HG03521 (cell line): Measurements from ENCODE around the gene BARHL2.

Experiments used
- ATAC-seq: cut with Tn5 transposase; IDR thresholded peaks from one replicate; pipeline ENCODE4 v1.9.1; 2021; ENCODE audit warnings: mild to moderate bottlenecking, moderate library complexity; ENCODE audit not compliant: unreplicated experiment

BARHL2 gene

DNA sequence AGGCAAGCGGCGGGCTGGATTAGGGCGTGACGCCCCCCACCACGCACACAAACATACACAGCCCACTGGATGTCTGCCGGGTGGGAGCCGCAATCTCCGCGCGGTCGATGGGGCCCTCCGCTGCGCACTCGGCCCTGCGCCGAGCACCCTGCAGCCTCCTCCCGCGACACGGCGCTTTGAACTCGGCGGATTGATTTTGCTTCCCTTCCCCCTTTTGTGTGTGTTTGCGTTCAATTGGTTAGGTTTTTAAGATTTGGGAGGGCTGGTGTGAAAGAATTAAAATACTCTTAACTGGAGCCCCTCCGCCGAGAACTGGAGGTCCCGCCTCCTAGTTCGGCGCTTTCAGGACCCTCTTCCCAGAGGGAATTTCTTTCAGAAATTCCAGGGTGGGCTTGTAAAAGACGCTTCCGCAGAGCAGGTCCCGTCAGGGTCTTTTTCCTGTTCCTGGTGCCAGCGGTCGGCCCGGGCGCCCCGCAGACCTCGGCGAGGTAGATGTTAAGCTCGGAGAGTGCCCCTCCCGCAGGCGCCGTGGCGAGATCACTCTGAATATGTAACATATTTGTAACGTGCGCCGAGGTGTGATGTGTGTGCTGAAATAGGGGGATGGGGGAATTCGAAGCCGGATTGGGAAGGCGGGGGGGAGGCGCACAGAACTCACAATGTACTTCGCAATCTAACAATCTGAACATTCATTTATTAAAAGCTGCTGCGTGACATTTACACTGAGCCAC is 8.0 kb upstream of the BARHL2 start:
- ATAC-seq = no peak

DNA sequence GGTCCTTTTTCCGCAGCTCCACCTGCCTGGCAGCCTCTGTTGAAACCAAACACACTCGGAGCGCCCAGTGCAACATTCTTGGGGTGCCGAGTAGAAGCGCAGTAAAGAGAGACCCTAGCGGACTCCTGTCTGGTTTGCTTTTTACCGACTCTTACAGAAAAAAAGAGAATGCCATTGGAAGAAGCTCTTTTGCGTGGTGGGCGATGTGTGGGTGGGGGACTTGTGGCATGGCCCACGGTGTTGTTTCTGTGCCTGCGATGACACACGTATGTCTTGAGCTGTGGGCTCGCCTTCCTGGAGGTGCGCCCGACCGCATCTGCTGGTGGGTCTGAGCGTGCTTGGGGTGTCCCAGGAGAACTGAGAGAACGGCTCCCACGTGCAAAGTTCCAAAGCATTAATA is 7.3 kb upstream of the BARHL2 start:
- ATAC-seq = no peak

DNA sequence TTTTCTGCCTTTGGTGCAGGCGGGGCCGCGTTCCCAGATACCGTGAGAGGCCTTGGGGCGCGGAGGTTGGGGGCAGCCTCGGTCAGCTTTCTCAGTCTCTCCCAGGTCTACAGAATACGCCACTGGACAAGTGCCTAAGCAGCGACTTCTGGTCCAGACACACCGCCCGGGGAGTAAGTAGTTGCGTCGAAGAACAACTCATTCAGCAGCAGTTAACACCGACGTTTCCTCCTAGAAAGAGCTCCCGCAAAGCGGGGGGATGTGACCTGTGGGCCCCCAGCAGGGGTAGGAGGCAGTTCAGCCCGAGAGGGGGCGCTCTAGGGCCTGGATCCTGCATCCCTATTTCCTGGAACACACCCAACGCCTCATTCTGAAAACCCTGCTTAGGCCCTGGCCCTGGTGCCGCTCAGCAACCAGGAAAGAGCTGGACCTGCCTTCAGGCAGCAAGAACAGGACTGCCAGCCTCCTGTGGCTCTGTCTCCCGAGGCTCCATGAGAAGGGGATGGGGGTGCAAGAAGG is 6.5 kb upstream of the BARHL2 start:
- no peak for ATAC-seq

DNA sequence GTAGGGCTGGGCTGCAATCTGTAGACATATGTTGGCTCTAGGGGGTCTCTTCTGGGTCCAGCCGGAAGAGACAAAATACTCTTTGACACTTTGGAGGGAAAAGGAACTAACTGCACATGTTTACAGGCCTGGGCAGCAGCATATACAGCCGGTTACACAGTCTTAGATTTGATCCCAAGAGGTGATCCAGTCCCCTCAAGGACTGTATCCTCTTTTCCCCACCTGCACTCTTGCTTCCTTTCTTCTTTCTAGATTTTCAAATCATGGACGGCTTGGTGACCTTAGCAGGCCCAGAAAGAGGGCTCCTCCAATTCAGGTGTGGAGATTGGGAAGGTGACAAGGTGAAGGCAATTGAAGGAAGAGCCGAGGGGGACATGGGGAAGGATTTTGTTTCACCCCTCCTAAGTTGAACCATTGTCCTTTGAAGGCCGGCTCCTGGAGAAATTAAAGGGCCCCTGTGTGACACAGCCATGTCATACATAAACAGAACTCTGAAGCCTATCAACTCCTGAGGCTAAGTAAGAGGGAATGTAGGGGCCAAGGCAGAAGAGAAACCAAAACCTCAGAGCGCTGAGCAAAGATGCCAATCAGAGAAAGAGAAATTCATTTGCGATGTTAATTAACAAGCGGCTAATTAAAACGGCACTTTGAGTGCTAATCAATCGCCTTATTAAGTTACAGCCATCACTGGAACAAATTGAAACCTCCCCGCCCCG is 5.9 kb upstream of the BARHL2 start:
- ATAC-seq = no peak

DNA sequence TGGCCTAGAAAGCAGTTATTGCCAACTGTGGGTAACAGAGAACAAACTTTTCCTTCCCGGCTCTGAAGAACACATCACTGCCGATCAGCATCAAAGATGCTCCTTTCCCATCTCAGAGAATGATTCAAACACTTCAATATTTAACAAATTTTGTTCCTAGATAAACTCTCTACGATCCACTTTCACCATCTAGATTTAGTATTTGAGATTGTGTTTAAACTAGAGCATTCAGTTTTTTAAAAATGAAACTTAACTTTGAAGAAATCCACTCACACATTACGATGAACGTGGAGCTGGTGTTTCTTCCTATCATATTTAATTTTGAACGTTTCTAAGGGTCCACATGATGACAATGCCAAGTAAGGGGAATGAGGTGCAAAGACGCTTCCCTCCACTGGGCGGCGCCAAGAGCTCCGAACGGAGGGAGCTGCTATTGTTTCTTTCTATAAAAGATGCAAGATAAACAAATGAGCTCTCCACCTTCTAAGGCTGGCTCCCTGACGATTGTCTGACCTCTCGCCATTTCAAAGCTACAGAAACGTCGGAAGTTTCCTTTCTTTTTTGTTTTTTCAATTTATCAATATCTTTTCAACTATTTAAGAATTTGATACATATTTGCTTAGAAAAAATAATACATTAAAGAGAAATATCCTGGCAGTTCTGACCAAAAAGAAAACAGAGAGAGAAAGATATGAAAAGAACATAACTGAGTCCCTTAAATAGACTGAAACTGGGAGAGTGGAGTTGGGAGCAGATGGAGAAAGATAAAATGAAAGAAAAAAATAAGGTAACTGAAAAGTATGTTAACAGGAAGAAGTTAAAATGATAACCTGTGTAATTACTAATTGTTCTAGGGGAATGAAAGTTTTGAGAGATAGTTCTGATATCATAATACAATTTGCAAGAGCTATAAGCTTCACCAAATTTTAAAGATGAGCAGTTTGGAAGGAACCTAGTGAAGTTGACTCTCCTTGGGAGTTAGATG is 4.4 kb upstream of the BARHL2 start:
- ATAC-seq = peak; percentile 45

DNA sequence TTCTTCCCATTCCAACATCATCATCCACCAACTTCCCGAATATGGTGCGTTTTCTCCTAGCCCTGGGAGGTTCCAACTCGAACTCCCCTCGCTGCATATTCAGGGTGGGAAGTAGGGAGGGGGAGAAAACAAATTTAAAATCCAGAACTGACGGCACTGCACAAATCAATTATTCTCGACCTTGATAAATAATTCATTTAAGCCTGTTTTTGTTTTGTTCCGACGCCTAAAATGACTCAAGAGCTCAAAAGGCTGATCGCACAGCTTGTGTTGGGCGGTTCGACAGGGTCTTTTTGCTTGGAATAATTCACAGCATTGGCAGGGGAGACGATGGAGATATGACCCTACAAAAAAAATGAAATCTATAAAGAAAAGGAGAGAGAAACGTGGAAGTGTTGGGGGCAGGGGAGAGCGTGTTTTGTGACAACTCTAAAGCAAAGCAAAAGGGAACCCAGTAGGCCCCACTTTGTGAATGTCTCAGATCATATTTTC is 3.1 kb upstream of the BARHL2 start:
- no peak for ATAC-seq

DNA sequence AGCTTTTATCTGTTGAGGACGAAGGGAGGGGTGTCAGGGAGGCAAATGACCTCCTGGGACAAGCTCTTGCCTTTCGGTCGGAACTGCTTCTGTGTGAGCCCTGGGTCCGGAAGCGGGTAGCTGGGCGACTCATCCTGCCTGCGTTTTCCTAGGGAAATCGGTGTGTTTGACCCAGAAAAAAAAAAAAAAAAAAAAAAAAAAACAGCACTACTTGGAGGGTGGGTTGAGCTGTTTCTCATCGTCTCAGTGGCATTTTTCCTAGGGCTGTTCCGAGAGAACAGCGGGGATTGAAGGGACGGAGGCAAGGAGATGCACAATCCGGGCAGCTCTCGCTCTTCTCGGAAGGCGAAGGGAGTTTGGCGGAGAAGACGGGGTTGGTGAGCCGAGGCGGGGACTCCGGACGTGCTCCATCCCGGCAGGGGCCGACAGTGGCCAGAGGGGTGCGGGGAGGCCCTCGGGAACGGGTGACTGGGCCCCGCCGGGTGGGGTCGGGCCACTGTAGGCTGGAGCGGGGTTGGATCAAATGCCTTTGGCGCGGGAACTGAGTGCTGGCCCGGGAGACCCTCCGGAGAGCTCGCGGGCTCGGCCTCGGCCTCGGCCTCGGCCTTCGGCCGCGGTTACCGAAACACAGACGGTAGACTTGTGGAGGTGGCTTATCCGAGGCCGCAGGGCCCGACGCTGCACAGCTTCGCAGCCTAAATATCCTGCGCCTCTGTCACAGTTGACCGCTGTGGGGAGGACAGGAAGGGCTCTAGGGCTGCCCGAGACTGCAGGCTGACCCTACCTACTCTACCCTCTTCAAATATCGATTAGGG is 2.4 kb upstream of the BARHL2 start:
- ATAC-seq = no peak

DNA sequence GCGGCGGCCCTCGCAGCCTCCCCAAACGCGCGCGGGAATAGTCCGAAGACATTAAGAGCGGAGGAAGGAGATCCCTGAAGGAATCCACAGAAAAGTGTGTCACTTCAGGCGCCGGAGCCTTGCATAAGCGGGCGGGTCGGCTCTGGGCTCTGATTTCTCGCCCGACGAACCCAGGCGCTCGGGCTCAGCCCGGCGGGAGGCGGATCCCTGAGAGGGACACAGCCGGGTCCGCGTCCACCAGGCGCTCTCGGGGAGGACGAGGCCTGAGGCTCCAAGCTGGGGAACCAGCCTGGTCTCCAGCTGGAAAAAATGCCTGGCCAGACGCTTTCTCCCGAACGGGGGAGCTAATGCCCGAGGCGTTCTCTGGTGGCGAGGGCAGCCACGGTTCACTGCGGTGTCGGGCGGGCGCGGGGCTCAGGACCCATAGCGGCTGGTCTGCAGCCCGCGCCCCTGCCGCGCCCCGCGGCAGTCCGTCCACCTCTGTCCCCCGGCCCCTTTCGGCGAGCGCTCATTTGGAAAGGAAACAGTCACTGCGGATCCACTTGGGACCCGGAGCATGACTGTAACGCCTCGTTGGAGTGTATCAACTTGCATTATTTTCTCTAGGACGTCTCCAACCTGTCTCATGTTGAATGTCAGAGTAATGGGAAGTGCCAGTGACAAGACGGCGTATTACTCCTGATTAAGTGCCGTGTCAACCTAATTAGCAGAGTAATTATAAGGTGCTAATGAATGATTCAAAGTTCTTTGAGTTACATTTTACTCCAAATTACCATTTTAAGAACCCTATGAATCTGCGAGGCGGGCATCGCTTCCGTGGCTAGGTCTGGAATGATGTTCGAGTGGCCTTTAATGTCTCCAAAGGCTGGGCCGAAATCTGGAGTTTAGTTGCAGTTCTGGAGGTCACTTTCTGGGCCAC is 1.6 kb upstream of the BARHL2 start:
- ATAC-seq = no peak

DNA sequence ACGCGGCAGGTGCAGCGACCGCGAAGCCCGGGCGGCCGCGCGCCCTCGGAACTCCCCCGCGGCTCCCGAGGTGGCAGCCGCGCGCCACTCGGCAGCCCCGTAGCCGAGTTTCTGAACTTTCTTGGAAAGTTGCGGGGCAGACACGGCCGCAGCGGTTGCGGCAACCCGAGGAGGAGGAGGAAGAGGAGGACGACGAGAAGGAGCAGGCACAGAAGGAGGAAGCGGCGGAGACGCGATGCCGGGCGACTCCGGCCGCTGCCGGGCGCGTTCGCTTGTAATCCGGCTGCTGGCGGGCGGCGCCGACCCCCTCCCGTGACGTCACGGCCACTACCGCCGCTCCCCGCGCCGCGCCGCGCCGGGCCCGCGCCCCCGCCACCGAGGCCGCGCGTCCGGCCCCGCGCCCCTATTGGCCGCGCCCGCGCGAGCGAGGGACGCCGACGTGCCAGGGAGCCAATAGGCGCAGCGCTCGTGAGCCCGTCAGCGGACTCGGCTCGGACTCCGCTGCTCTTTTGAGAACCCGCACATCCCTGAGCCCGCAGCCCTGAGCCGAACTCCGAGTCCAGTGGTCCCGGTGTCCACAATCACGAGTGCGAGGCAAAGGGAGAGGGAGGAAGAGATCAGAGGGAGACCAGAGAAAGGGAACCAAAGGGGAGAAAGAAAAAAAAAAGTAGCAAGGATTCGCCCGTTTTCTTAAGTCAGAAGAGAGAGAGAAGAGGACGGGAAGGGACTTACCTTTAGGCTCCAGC is 736 bp upstream of the BARHL2 start:
- no peak for ATAC-seq

DNA sequence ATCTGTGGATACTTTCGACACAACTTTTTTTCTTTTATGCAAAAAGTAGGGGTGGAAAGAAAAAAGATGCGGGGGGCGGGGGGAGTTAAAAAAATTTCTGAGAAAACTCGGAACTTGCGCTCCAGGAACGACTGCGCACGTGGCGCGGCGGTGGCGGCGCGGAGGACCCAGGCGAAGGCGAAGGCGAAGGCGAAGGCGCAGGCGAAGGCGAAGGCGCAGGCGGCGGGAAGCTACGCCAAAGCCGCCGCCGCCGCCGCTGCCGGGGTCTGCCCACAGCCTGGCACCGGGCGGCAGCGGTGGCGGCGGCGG is 208 bp upstream of the BARHL2 start:
- no peak for ATAC-seq

DNA sequence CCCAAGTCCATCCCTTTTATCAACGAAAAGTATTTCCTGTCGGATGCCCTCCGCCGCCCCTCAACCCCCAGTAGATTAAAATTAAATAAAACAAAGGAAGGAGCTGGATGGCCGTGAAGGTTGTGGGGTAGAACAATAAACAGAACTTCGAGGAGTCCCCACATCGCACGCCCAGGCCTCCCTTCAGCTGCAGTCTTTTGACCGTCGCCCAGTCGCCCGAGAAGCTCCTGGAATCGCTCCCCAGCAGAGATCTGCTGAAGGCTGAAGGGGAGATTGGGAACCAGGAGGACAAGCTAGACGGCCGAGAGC is 905 bp downstream of the BARHL2 start:
- ATAC-seq = no peak

DNA sequence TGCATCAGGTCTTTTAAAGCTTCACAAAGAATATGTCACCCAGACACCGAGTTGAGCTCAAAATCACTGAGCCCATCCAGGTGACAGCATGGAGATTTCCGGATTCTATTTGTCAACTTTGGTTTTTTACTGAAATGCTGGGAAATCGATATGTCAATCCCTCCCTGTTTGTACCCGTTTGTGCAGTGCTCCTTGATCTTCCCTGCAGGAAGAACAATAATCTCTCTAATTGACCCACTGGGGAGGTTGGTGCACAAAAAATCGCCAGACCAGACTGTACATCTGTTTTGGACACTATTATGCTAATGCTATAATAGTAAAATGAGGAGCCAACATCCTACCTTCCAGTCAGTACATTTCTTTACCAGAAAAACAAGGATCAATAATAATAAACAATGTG is 1.8 kb downstream of the BARHL2 start:
- no peak for ATAC-seq

DNA sequence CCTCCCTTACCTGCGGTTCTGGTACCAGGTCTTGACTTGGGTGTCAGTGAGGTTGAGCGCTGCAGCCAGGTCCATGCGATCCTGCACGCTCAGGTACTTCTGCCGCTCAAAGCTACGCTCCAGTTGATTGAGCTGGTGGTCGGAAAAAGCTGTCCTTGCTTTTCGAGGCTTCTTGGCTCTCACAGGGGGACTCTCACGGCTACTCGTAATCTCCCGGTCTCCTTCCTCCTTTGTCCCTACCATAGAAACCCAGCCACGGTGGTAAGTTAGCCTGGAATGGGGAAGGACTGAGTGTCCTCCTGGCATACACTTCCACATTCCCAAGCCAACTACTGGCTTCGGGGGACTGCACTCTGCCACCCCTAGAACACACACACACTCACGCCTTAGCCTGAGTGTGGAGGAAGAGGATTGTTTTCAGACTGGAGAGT is 2.6 kb downstream of the BARHL2 start:
- ATAC-seq = no peak

DNA sequence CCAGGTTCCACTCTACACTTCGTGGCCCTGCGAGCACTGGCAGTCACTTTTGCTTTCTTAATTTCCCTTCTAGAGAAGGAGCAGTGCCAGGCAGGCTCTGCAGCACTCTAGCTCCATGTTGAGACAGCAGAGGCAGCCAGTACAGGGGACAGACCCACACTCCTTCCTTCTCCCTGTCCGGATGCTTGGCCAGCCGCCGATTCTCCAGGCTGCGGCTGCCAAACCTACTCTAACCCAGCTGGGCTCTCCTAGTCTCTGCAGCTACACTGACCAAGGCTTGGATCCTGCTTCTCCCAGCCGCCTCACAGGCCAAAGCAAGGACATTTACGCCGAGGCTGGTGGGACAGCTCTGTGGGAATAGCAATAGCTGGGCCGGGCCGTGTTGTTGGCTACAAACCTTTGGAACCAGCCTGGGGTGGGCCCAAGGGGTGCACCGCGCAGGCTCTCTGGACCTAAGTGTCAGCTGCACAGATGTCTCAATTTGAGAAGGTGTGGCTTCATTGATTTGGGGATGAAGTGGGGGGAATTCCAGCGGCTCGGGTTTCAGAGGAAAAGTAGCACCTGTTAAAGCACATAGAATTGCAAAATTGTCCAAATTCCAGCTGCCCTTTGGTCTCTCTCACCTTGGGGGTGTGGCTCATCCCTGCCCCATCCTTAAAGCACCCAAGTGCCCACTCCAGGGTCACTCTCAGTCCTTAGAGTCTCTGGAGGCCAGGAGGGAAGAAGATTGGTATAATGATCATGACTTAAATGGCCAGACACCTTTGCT is 3.2 kb downstream of the BARHL2 start:
- no peak for ATAC-seq

DNA sequence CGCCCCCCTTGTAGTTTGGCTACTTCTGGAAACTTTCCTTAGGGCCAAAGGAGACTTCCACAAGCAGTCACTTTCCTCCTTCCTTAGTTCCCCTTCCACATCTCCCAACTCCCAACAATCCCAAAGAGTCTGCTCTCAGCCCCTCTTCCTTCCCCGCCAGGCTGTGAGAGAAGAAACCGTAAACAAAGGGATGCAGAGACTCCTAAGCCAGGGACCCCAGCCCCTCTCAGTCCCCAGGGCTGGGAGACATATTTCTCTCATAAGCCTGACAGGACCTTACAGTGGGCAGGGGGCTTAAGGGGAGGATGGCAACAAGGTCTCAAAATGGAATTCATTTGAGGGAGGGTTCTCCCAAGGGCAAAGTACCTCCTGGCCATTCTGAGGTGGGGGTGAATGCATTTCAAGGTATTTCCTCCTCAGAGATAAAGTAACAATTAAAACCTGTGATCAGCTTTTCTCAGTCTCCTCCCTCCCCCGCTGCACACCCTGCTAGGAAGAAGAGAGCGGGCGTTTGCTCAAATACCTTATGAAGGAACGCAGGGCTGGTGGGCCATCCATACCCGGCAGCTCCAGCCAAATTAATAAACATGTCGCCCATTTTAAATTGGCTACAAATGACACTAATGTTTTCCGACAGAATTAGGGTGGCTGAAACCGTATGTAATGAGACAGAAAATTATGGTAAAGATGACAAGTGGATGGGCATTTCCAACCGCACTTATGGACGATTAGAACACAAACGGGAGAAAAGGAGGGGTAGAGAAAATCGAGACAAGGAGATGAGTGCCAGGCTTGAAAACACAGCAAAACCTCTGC is 4.0 kb downstream of the BARHL2 start:
- ATAC-seq = no peak

DNA sequence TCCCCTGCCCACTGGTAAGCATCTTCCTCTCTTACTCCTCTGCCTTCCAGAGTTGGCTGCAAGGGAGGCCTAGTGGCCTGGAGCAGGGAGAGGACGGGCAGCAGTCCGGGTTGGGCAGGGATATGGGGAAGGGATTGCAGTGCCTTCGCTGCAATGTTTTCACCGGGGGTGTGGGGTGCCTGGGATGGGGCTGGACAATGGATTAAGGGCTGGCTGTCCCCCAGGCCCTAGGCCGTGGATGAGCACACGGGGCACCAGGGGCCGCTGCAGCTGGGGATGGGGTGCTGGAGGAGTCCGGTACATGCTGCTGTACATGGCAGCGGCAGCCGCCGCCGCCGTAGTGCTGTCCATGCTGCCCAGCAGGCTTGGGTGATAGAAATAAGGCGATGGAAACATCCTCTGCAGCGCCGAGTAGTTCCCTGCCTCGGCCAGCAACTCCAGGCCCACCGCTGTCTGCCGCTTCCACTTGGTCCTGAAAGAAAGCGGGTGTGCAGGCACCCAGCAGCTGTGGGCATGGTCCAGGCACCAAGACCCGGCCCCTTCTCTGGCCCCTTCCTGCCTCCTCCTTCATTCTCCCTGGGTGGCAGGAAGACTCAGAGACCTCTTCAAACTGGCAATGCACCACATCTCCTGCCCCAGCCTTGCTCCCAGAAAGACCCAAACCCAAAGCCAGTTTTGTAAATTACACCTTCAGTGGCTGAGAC is 4.8 kb downstream of the BARHL2 start:
- no peak for ATAC-seq

DNA sequence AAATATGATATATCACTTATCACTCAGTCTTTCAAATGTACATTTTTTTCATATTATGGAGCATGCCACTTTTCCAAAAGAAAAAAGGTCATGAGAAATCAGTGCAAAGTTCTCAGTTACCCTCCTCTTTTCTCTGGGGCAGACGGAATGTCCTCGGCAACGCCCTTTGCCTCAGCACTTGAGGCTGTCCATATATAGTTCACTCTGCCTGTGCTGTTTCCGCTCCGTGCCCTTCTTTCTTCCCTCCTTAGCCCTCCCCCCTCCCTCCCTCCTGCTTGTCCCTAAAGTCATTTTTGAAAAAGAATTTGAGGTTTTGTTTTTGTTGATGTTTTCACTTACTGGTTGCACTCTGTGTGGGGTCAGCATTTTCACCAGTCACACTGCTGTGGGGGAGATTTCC is 5.4 kb downstream of the BARHL2 start:
- no peak for ATAC-seq
